HG02840 (cell line): ENCODE results near the gene NMNAT2.
"Not testable (repeated sequence)": the region's sequence is repeated elsewhere in the genome, so short reads cannot be mapped to it uniquely, and the experiment has no call there.

Experiments used
- ATAC-seq: cut with Tn5 transposase; IDR thresholded peaks from one replicate; pipeline ENCODE4 v1.9.1; 2021; ENCODE audit warnings: mild to moderate bottlenecking, moderate library complexity, moderate number of reproducible peaks; ENCODE audit not compliant: unreplicated experiment, low FRiP score

The NMNAT2 gene

DNA sequence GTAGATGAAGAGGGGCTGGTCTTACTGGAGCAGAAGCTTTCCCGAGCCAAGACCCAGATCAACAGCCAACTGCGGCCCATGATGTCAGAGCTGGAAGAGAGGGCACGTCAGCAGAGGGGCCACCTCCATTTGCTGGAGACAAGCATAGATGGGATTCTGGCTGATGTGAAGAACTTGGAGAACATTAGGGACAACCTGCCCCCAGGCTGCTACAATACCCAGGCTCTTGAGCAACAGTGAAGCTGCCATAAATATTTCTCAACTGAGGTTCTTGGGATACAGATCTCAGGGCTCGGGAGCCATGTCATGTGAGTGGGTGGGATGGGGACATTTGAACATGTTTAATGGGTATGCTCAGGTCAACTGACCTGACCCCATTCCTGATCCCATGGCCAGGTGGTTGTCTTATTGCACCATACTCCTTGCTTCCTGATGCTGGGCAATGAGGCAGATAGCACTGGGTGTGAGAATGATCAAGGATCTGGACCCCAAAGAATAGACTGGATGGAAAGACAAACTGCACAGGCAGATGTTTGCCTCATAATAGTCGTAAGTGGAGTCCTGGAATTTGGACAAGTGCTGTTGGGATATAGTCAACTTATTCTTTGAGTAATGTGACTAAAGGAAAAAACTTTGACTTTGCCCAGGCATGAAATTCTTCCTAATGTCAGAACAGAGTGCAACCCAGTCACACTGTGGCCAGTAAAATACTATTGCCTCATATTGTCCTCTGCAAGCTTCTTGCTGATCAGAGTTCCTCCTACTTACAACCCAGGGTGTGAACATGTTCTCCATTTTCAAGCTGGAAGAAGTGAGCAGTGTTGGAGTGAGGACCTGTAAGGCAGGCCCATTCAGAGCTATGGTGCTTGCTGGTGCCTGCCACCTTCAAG, 174.8 kb downstream of the NMNAT2 start:
- ATAC-seq, result no peak

DNA sequence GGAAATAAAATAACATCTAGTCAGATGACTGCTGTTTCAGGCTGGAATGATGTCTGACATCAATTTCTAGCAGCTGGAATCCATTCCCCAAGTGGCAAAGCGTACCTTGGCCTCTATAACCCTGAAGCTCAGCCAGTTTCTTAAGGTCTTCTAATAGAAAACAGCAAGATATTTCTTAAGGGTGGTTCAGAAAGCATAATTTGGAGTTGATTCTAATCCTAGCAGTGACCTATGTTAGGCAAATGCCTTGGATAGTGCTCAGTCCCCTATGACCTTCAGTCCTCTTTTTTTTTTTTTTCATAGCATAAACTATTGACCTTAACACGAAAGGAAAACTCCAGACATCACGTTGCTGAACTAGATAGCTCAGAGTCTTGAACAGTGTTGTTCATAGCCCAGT, 175.6 kb downstream of the NMNAT2 start:
- no peak for ATAC-seq

DNA sequence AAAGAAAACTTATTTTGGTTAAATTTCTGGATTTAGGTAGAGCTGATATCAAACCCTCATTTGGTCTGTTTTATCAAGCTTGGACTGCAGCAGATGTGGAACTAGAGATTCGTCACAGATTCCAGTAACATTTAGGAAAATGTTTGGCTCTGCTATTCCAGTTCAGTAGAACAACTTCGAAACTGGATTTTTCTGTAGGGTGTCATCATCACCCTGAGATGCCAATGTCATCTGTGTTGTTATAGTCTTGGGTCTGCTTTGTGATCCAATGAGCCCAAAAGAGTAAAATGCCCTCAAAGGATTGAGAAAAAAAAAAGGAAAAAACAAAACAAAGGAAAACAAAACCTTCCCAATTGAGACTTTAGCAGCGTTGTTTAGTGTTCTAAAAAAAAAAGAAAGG, 176.7 kb downstream of the NMNAT2 start:
- no peak for ATAC-seq

DNA sequence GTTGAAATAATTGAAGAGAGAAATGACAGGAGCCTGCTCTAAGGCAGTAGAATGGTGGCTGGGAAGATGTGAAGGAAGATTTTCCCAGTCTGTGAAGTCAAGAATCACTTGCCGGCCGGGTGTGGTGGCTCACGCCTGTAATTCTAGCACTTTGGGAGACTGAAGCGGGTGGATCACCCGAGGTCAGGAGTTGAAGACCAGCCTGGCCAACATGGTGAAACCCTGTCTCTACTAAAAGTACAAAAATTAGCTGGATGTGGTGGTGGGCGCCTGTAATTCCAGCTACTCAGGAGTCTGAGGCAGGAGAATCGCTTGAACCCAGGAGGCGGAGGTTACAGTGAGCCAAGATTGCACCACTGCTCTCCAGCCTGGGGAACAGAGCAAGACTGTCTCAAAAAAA, 177.3 kb downstream of the NMNAT2 start:
- not testable (repeated sequence) for ATAC-seq

DNA sequence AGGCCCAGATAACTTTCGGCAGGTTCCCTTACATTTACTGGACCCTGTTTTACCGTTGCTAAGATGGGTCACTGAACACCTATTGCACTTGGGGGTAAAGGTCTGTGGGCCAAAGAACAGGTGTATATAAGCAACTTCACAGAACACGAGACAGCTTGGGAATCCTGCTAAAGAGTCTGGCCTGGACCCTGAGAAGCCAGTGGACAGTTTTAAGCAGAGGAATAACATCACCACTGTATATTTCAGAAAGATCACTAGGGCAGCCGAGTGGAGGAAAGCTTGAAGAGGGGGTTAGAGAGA, 177.7 kb downstream of the NMNAT2 start:
- no peak for ATAC-seq

DNA sequence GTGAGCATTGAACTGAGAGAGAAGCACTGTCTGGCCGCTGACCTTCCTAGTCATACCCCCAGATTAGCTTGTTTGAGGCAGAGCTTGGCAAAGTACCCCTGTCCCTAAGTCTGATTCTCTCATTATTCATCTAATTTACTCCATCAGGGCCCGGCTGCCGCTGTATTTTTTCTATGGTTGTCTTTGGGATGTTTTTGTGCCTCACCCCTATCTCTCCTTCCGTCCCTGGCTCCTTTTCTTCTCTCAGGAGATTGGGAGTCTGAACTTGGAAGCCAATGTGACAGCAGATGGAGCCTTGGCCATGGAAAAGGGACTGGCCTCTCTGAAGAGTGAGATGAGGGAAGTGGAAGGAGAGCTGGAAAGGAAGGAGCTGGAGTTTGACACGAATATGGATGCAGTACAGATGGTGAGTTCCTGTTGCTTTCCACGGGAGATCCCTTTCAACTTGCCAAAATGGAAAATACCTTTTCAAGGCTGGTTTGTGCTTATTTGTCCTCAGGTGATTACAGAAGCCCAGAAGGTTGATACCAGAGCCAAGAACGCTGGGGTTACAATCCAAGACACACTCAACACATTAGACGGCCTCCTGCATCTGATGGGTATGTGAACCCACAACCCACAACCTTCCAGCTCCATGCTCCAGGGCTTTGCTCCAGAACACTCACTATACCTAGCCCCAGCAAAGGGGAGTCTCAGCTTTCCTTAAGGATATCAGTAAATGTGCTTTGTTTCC, 178.2 kb downstream of the NMNAT2 start:
- ATAC-seq, result no peak

DNA sequence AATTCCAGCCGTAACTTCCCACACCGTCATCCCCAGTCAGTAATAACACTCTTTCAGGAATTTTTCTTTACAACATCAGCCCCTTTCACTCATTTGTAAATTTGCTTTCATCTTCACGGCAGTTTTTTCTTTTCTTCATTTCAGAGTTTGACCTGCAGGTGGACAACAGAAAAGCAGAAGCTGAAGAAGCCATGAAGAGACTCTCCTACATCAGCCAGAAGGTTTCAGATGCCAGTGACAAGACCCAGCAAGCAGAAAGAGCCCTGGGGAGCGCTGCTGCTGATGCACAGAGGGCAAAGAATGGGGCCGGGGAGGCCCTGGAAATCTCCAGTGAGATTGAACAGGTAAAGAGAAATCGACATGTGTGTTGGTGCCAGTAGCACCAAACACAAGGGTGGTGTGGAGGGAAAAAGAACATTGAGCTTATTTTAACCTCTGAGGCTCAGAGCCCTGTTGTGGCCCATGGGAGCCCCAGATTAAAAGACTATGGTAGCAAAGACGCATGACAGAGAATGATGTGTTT, 178.9 kb downstream of the NMNAT2 start:
- no peak for ATAC-seq

DNA sequence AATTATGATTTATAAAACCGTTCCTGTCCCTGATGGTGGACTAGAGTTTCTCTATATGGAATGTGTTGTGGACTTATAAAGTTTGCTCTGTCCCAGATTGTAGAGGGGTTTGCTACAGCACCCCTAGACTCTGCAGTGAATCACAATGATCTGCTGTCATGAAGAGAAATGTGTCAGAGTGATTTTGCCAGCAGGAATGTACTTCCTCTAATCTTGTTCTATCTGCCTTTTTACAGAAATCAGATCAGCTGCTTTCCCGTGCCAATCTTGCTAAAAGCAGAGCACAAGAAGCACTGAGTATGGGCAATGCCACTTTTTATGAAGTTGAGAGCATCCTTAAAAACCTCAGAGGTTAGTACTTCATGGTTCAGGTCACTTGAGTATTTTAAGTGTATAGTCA, 180.1 kb downstream of the NMNAT2 start:
- no peak for ATAC-seq

DNA sequence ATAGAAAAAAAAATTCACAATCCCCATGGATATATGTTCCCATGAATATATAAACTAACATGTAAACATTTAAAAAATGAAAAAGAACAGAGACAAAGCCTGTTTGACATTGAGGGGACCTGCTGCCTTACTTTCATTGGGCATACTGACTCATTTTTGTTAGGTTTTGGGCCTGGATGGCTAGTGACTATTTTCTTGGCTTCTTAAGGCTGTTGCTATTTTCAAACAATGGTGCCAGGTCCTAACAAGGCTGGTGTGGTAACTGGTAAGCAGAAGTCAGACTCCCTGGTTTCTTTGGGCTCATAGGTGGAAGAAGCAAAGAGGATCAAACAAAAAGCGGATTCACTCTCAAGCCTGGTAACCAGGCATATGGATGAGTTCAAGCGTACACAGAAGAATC, 181.1 kb downstream of the NMNAT2 start:
- ATAC-seq, result no peak

DNA sequence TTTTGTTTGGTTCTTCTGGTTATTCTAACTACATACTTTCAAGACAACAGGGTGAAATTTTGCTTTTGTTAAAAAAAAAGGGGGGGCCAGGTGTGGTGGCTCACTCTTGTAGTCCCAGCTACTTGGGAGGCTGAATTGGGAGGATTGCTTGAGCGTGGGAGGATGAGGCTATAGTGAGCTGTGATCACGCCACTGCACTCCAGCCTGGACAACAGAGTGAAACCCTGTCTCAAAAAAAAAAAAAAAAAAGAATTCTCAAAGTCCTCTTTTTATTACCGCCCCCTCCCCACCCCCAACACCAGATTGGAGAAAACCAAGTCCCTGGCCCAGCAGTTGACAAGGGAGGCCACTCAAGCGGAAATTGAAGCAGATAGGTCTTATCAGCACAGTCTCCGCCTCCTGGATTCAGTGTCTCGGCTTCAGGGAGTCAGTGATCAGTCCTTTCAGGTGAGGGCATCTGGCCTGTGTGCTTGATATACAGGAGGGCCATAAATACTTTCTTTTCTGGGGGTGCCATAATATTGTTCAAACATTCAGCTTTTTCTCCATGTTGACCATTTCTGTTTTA, 181.9 kb downstream of the NMNAT2 start:
- ATAC-seq, result no peak

DNA sequence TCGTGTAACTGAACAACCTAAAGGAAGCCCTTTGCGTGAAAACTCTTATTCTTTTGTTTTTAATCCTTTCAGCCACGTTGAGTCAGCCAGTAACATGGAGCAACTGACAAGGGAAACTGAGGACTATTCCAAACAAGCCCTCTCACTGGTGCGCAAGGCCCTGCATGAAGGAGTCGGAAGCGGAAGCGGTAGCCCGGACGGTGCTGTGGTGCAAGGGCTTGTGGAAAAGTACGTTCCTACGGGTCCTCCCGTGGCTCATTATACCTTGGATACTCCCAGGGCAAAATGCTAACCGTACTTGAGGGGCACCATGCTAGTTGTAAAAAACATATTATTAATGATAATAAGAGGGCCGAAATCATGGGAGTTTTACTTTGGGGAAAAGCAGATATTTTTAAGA, 182.7 kb downstream of the NMNAT2 start:
- ATAC-seq, result no peak

DNA sequence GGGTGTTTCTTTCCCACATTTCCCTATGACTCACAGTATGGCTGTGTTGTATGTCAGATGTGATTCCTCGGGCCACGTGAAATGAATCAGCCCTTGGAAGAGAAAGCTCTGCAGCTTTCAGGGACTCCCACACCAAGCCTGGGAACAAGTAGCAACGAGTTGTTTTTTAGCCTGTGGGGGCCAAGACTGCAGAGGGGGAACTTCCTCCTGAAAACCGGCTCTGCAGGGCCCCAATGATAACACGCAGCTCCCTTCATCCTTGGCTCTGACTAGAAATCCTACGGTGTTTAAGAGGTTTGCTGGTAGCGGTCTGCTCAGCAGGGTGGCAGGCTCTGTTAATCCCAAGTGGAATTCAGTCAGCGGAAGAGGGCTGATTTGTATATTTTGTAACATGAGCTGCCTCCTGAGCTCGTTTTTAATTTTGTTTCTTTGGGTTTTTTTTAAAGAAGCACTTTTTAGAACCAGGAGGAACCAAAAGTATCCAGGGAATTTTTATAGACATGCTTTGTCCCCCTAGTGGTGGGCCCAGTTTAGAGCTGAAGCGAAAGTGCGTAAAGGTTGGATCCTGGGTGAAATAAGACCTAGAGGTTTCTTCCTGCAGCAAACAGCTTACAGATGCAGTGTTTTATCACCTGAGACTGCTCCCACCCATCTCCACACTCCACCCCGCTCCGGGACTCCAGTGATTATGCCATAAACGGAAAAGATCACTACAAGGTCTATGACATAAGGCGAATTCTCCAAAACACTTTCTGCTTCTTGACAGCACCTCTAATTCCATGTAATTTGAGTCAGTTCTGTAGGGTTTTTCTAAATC, 183.3 kb downstream of the NMNAT2 start:
- ATAC-seq, result no peak

DNA sequence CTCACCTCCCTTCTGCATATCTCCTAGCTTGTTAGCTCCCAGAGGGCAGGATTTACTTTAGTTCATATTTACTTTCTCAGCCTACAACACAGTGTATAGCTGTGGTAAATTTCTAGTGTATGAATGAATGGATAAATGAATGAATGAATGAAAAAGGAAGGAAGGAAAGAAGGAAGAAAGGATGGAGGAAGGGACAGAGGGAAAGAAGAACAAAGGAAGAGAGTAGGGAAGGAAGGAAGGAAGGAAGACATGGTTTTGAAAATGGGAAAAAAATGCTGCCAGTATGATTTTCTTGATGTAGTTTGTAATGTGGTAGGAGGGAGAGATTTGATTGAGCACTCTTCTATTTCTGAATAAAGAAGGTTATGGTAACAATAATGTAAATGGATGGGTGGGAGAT, 185.1 kb downstream of the NMNAT2 start:
- ATAC-seq, result no peak

DNA sequence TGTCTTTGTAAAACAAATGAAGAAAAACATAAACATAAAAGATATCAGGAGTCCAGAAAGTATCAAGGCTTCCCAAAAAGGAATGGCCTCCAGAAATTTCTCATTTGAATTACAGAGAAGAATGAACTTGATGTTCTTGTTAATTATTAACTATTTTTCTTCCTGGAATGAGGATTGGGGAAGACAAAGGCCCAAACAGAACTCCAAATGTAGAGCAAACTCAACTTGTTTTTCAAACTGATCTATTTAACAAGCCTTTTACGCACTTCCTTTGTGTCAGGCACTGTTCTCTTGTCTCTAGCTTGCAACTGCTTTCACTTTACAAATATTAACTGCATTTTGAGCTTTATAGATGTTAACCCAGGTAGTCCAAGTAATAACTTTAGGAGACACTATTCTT, 186.6 kb downstream of the NMNAT2 start:
- ATAC-seq, result no peak

DNA sequence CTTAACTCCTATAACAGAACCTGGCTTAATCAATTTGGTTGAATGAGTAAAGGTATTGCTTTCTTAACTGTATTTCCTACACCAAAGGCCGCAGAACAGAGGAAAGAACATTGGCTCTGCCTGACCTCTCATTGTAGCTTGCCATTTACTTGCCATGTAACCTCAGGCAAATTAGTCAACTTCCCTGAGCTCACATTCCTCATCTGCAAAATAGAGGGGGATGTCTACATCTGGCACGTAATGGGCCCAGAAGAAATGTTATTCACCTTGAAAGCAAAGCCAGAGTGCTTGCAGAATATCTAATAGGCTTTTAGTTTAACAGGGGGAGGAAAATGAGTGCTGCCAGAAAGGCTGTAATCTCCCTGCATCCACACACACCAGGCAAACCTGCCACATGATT, 187.8 kb downstream of the NMNAT2 start:
- no peak for ATAC-seq

DNA sequence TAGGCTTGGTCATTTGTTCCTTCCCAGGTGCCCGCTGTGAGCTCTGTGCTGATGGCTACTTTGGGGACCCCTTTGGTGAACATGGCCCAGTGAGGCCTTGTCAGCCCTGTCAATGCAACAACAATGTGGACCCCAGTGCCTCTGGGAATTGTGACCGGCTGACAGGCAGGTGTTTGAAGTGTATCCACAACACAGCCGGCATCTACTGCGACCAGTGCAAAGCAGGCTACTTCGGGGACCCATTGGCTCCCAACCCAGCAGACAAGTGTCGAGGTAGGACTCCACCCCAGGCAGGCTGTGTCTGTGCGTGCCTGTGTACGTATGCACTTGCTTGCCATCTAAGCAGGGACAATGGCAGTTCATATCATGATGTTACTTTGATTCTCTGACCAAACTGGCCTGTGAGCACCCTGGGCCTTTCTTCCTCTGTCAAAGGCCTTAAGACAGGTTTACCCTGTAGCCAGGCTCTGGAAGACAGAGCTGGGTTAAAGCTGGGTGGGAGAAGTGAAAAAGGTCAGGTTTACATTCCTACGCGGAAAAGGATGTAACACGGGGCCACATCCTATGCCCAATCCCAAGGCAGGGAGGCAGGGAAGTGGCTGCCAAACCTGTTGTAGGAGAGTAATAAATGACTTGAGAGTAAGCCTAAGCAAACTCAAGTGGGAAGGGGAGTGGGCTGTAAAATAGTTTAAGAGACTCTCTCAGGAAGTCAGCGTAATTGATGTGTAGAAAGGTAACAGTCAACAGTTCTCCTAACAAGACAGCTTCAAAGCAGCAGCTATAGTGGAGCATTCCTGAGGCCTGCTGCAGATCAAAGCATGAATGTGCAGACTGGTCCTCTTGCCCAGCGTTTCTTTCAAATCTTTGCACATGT, 189.6 kb downstream of the NMNAT2 start:
- no peak for ATAC-seq

DNA sequence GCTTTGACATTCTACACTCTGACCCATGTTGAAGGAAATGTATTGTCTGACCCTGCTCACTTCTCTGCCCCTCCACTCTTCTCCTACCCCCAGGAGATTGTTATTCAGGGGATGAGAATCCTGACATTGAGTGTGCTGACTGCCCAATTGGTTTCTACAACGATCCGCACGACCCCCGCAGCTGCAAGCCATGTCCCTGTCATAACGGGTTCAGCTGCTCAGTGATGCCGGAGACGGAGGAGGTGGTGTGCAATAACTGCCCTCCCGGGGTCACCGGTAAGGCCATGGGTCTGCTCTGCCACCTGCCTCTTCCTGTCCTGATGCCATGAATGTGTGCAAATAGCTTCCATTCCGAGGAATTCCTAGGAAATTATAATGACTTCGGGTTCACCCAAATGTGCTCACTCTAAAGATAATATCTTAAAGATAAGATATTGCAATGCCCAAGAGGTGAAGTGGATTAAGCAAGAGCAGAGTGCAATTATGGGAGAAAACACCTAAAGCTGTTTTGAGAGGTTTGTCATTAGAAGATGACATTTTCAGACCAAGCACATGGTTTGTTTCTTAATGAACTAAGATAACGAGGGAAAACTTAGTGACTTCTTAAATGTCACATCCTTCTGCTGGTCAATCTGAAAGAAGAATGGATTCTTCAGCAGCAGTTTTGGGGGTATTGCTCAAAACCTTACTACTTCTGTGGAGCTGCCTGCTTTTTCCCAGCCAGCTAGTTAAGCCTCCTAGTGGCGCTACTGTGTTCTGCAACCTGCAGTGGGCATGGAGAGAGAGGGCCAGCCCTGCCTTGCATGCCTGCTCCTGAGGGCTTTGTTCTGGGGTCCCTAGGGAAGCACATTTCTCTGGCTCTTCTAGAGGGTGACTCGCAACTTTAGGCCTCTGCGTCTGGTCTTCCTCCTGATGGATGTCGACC, 190.5 kb downstream of the NMNAT2 start:
- ATAC-seq, result no peak

DNA sequence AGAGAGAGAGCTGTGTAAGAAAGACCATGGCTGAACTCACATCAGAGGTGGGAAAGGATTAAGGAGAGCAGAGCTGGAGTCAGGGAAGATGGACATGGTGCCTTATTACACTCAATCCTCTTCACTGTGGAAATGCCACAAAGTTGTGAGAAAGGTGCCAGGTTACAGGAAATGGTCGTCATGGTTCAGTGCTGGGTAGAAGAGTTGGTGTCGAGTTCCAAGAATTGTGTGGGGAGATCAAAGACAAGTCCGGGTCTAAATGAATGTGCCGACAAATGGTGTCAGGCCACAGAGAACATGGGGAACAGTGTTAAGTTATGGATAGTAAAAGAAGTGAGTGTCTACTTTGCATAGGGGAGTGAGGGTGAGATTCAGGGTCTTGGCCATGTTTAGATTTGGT, 191.2 kb downstream of the NMNAT2 start:
- no peak for ATAC-seq

DNA sequence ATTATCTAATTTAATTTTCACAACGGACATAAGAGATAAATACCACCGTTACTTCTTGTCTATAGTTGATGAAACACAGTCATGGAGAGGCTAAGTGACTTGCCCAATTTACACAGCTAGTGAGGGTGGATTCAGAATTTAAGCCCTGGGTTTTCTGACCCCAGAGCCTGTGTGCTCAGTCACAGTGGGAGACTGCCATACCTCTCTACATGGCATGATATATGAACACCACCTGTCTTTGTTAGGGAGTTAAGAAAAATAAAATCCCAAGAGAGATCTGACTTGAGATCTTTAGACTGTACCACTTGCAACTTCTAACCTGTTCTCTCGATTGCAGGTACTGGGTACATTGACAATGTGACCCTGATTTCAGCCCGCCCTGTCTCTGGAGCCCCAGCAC, 191.8 kb downstream of the NMNAT2 start:
- ATAC-seq, result no peak
